Right lobe of liver (tissue), 4 donors: ENCODE measurements around the gene STAM.

Experiments used
- POLR2A ChIP-seq: fragments of 450-650 bp; IDR thresholded peaks from one replicate; pipeline ENCODE4 v1.6.1; 2017; ENCODE audit warnings: antibody characterized with exemption, mild to moderate bottlenecking
- TF ChIP-seq, protein P1 (sequence below), 4 donors: fragments of 200-600 bp in 3 of 4; fragments of 450-650 bp in 1 of 4; IDR thresholded peaks; one replicate each; pipeline versions ENCODE4 v1.5.1 to v1.8.0; 2016 to 2022; ENCODE audit warnings: antibody characterized with exemption in 4 of 4, mild to moderate bottlenecking in 2 of 4
- donor health status: DM: no; HTN: no; CAD: no.
- donor health status: DM: no; HTN: no; CAD: no.
- donor health status: DM: no; HTN: yes; CAD: no.

- TF ChIP-seq, protein P1, sequence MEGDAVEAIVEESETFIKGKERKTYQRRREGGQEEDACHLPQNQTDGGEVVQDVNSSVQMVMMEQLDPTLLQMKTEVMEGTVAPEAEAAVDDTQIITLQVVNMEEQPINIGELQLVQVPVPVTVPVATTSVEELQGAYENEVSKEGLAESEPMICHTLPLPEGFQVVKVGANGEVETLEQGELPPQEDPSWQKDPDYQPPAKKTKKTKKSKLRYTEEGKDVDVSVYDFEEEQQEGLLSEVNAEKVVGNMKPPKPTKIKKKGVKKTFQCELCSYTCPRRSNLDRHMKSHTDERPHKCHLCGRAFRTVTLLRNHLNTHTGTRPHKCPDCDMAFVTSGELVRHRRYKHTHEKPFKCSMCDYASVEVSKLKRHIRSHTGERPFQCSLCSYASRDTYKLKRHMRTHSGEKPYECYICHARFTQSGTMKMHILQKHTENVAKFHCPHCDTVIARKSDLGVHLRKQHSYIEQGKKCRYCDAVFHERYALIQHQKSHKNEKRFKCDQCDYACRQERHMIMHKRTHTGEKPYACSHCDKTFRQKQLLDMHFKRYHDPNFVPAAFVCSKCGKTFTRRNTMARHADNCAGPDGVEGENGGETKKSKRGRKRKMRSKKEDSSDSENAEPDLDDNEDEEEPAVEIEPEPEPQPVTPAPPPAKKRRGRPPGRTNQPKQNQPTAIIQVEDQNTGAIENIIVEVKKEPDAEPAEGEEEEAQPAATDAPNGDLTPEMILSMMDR (IDR thresholded peaks at IDR 0.05) = no peak
- TF ChIP-seq POLR2A = no peak
Observed at GRCh38 chr10:17649836-17650235, 5.9 kb downstream of the STAM start.
